ENCODE measurements around the gene TBC1D4. TPM values are rescaled to one million over a fixed set of nuclear protein-coding genes. Genes with fewer than 3 reads are reported as not detected.

The TBC1D4 gene
- total RNA-seq, 1 donor from 2014 or later = 47.1 TPM

GRCh38 chr13:75299913-75300862, 181.8 kb downstream of the TBC1D4 start:
- H3K4me3 Mint-ChIP-seq = no peak overlapping the region
- no peaks in the 10 kb centered on the region for H3K9me3 Mint-ChIP-seq
- H3K27me3 Mint-ChIP-seq = no peaks in the 10 kb centered on the region
- no peak for TF ChIP-seq CTCF (conservative IDR thresholded peaks at IDR 0.05)
- peaks cover 15% of the 10 kb centered on the region for H3K4me1 Mint-ChIP-seq (ENCODE audit: unreplicated experiment)
- H3K27ac Mint-ChIP-seq = no peak overlapping the region
- peaks cover 13% of the 10 kb centered on the region for H3K36me3 Mint-ChIP-seq
- DNase-seq (ENCODE audit: extremely low spot score, unreplicated experiment) = no peak

GRCh38 chr13:75299246-75299645, 182.7 kb downstream of the TBC1D4 start:
- H3K27ac Mint-ChIP-seq = no peak overlapping the region
- peaks cover 15% of the 10 kb centered on the region for H3K4me1 Mint-ChIP-seq (ENCODE audit: unreplicated experiment)

GRCh38 chr13:75296641-75297040, 185.3 kb downstream of the TBC1D4 start:
- Mint-ChIP-seq H3K27ac (no peak overlapping the region), H3K4me1 (ENCODE audit: unreplicated experiment) (peaks cover 7% of the 10 kb centered on the region), H3K4me3 (no peak overlapping the region), H3K9me3 (no peaks in the 10 kb centered on the region), H3K27me3 (no peaks in the 10 kb centered on the region), H3K36me3 (no peaks in the 10 kb centered on the region)
- TF ChIP-seq CTCF (conservative IDR thresholded peaks at IDR 0.05) = no peak
- DNase-seq (ENCODE audit: extremely low spot score, unreplicated experiment) = no peak

More at GRCh38 chr13:75299246-75299645, 182.7 kb downstream of the TBC1D4 start:
- no peak for TF ChIP-seq CTCF (conservative IDR thresholded peaks at IDR 0.05)
- no peaks in the 10 kb centered on the region for H3K27me3 Mint-ChIP-seq
- DNase-seq (ENCODE audit: extremely low spot score, unreplicated experiment) = no peak
- peaks cover 5% of the 10 kb centered on the region for H3K36me3 Mint-ChIP-seq
- H3K4me3 Mint-ChIP-seq = no peak overlapping the region
- no peaks in the 10 kb centered on the region for H3K9me3 Mint-ChIP-seq

- no peak for DNase-seq (ENCODE audit: extremely low spot score, unreplicated experiment)
- H3K4me3 Mint-ChIP-seq = no peak overlapping the region
- peaks cover 1% of the 10 kb centered on the region for H3K4me1 Mint-ChIP-seq (ENCODE audit: unreplicated experiment)
- no peak for TF ChIP-seq CTCF (conservative IDR thresholded peaks at IDR 0.05)
- H3K9me3 Mint-ChIP-seq = no peaks in the 10 kb centered on the region
- peaks cover 9% of the 10 kb centered on the region for H3K36me3 Mint-ChIP-seq
- no peaks in the 10 kb centered on the region for H3K27me3 Mint-ChIP-seq
- H3K27ac Mint-ChIP-seq = no peak overlapping the region
Measured at GRCh38 chr13:75295201-75295600, 186.8 kb downstream of the TBC1D4 start.

GRCh38 chr13:75294110-75294509, 187.9 kb downstream of the TBC1D4 start:
- no peak for DNase-seq (ENCODE audit: extremely low spot score, unreplicated experiment)
- TF ChIP-seq CTCF (conservative IDR thresholded peaks at IDR 0.05) = no peak
- Mint-ChIP-seq H3K27ac (no peak overlapping the region), H3K9me3 (no peaks in the 10 kb centered on the region), H3K27me3 (no peaks in the 10 kb centered on the region), H3K4me1 (ENCODE audit: unreplicated experiment) (no peaks in the 10 kb centered on the region), H3K36me3 (peaks cover 9% of the 10 kb centered on the region), H3K4me3 (no peak overlapping the region)

All from type B pancreatic cell (in vitro differentiated cells).